IMR-90 (cell line): ENCODE measurements around the gene PLD5.
"Not testable (repeated sequence)": the region's sequence is repeated elsewhere in the genome, so short reads cannot be mapped to it uniquely, and the experiment has no call there.

Source experiments
- BHLHE40 ChIP-seq: fragments of 150-350 bp; IDR thresholded peaks from 2 replicates; pipeline ENCODE4 v1.6.1; 2016; ENCODE audit warnings: mild to moderate bottlenecking, low read depth, low read length
- FOS ChIP-seq: fragments of 150-350 bp; IDR thresholded peaks from 2 replicates; pipeline ENCODE4 v1.6.1; 2016; ENCODE audit warnings: low read depth, low read length

GRCh38 chr1:242267004-242267403 is 257.5 kb downstream of the PLD5 start:
- not testable (repeated sequence) for TF ChIP-seq FOS, BHLHE40
